ENCODE results near the gene CDC7.

- peak in 4 of 6 experiments; percentile 25 to 45 (median 40) for TF ChIP-seq CTCF (IDR thresholded peaks at IDR 0.05)
- TF ChIP-seq POLR2A (IDR thresholded peaks at IDR 0.05), result no peak
These were observed 12.5 kb downstream of the CDC7 start for GRCh38 chr1:91513160-91513559.
